GM06990 (cell line): Measurements from ENCODE around the gene SALL2.

Experiments used
- DNase-seq: peaks from one replicate; pipeline ENCODE4 v3.0.0-alpha.2; 2011; ENCODE audit not compliant: insufficient read length; ENCODE audit errors: extremely low read depth
- H3K27me3 ChIP-seq: replicated peaks from 2 replicates; pipeline ENCODE4 v1.6.0; 2011; ENCODE audit warnings: low read length; ENCODE audit not compliant: control insufficient read depth, insufficient read depth
- H3K36me3 ChIP-seq: 2 replicates; pipeline ENCODE4 v1.5.1; 2011; ENCODE audit warnings: low read length; ENCODE audit not compliant: control insufficient read depth, insufficient read depth
- H3K4me3 ChIP-seq: replicated peaks from 2 replicates; pipeline ENCODE4 v1.5.1; 2011; ENCODE audit warnings: low read depth, mild to moderate bottlenecking, control low read depth, low read length
- TF ChIP-seq, protein P1 (sequence below): IDR thresholded peaks from 2 replicates; pipeline ENCODE4 v1.5.1; 2011; ENCODE audit warnings: low read length, control low read depth, mild to moderate bottlenecking, inconsistent platforms; ENCODE audit not compliant: insufficient read depth, poor library complexity, severe bottlenecking

SALL2 gene

DNA sequence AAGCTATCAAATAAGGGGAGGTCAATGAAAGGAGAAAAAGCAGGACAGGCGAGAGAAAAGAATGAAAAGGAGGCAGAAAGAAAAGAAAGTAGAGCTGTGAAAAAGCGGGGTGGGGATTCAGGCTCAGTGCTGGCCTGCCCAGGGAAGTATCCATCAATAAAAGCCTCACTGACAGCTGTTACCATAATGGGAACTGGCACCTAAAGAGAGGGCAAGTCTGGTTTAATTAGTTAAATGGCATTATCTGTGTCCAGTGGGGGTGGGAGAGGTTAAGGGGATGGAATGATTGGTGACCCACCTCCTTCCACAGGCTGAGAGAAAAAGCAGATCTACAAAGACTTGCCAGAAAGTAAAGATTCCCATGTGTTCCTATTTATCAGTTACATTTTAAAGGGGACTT, 7.4 kb downstream of the SALL2 start:
- TF ChIP-seq, protein P1, sequence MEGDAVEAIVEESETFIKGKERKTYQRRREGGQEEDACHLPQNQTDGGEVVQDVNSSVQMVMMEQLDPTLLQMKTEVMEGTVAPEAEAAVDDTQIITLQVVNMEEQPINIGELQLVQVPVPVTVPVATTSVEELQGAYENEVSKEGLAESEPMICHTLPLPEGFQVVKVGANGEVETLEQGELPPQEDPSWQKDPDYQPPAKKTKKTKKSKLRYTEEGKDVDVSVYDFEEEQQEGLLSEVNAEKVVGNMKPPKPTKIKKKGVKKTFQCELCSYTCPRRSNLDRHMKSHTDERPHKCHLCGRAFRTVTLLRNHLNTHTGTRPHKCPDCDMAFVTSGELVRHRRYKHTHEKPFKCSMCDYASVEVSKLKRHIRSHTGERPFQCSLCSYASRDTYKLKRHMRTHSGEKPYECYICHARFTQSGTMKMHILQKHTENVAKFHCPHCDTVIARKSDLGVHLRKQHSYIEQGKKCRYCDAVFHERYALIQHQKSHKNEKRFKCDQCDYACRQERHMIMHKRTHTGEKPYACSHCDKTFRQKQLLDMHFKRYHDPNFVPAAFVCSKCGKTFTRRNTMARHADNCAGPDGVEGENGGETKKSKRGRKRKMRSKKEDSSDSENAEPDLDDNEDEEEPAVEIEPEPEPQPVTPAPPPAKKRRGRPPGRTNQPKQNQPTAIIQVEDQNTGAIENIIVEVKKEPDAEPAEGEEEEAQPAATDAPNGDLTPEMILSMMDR = no peak
- Histone ChIP-seq H3K36me3 (no peaks in the 10 kb centered on the region), H3K4me3 (no peak overlapping the region), H3K27me3 (no peaks in the 10 kb centered on the region; the same call in 1 of the 2 replicates)
- DNase-seq = no peak

DNA sequence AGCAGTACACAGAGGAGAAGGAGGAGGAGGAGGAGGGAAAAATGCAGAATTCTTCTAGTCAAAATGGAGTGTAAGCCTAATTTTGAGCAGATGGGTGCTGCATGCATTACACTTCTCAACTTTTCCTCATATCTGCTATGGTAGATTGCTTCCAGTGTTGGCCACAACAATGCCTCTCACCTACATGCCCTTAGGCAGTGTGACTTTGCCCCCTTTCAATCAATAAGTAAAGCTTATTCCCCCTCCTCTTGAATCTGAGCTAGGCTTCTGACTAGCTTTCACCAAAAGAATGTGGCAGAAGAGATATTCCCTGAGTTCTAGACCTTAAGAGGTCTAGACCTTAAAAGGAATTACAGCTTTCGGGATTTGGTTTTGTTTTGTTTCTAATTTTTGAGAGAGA, 11.8 kb downstream of the SALL2 start:
- no peak overlapping the region for H3K4me3 ChIP-seq
- H3K36me3 ChIP-seq = no peaks in the 10 kb centered on the region
- TF ChIP-seq, protein P1 = no peak
- H3K27me3 ChIP-seq = no peaks in the 10 kb centered on the region; the same call in 1 of the 2 replicates
- DNase-seq = no peak

DNA sequence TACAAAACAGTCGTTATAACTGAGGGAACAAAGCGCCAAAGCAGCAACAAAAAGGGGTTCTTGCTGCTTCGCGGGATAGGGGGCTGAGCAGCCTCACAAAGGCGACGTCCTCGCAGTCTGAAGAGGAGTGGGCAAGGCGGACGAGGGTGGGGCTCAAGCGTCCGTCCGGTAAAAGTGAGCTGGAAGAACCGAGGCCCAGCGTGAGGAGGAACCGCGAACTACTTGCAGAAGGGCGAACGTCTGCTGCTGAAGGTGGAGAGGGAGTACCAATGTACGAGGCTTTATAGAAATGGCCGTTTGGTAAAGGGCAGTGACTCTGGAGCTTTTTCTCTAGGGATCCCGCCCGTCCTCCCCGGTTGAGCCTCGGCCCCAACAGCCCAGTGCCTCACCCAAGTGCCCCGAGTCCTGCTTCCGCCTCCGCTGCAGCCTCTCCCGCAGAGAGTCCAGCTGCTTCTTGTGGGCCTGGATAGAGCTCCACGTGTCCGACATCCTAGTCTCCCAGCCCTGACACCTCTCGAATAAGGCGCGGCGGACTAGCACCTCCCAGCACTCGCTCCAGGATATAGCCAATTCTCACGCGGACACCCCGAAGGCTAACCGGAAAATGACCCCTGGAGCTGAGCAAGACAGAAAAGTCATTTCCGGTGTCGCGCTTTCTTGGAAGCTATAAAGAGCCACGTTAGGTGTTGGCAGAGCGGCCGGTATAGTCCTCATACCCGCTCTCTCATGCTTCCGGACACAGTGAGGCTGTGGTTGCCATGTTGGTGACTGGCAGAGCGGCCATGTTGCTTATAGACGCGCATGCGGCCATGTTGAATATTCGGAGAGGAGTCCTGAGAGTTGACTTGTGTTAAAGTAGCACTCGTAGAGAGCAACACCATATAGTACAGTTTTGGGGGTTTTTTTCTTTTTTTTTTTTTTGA, 15.2 kb downstream of the SALL2 start, which contains the start of gene METTL3:
Gene METTL3, minus strand, starts transcription at position 606 of the 923 bp plus-strand sequence. Its CDS starts 117 bp downstream, at position 489.
- H3K36me3 ChIP-seq = no peaks in the 10 kb centered on the region; the same call in 1 of the 2 replicates
- no peaks in the 10 kb centered on the region for H3K27me3 ChIP-seq
- DNase-seq = peak; percentile 86
- TF ChIP-seq, protein P1 = no peak
- peak within 1 kb of the TSS; percentile 91 for H3K4me3 ChIP-seq

DNA sequence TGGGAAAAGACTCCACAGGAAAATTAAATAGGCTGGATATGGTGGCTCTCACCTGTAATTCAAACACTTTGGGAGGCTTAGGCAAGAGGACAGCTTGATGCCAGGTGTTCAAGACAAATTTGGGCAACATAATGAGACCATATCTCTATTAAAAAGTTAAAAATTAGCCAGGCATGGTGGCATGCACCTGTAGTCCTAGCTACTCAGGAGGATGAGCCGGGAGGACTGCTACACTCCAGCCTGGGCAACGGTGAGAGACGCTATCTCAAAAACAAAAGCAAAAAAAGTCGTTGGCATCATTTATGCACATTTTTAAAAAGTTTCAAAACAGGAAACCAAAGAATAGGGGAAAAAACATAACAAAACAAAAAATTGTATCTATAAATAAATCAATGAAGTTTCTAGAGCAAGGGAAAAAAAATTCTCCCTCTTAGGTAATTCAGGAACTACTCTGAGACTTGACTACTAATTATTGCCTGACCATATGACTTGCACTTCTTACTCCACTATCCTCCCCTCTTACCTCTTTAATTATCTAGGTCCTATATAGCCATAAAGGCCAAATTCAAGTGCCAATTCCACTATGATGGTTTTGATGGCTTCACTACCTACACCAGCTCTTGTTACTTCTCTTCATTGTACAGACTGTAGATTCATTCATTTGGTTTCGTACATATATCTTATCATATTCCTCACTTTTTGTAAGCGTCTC, 16.6 kb downstream of the SALL2 start:
- no peak for DNase-seq
- Histone ChIP-seq H3K36me3 (no peaks in the 10 kb centered on the region; the same call in 1 of the 2 replicates), H3K27me3 (no peaks in the 10 kb centered on the region), H3K4me3 (peak overlapping the region; percentile 91)
- TF ChIP-seq, protein P1 = no peak

DNA sequence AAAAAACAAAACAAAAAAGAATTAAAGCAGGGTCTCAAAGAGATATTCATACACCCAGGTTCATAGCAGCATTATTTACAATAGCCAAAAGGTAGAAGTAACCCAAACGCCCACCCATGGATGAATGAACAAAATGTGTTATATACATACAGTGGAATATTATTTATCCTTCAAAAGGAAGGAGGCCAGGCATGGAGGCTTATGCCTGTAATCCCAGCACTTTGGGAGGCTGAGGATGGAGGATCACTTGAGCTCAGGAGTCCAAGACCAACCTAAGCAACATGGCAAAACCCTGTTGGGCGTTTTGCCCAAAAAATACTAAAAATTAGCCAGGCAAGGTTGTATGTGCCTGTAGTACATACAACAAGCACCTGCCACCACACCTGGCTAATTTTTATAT, 19.6 kb downstream of the SALL2 start:
- H3K27me3 ChIP-seq = no peaks in the 10 kb centered on the region
- H3K36me3 ChIP-seq = peaks cover 10% of the 10 kb centered on the region
- no peak overlapping the region for H3K4me3 ChIP-seq
- no peak for DNase-seq
- TF ChIP-seq, protein P1 = no peak
